Measurements from ENCODE around the gene ANAPC2. TPM values are rescaled to one million over a fixed set of nuclear protein-coding genes. Genes with fewer than 3 reads are reported as not detected.

ANAPC2 gene, protein sequence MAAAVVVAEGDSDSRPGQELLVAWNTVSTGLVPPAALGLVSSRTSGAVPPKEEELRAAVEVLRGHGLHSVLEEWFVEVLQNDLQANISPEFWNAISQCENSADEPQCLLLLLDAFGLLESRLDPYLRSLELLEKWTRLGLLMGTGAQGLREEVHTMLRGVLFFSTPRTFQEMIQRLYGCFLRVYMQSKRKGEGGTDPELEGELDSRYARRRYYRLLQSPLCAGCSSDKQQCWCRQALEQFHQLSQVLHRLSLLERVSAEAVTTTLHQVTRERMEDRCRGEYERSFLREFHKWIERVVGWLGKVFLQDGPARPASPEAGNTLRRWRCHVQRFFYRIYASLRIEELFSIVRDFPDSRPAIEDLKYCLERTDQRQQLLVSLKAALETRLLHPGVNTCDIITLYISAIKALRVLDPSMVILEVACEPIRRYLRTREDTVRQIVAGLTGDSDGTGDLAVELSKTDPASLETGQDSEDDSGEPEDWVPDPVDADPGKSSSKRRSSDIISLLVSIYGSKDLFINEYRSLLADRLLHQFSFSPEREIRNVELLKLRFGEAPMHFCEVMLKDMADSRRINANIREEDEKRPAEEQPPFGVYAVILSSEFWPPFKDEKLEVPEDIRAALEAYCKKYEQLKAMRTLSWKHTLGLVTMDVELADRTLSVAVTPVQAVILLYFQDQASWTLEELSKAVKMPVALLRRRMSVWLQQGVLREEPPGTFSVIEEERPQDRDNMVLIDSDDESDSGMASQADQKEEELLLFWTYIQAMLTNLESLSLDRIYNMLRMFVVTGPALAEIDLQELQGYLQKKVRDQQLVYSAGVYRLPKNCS
- 100 to 1,000 TPM in 2 of 4 donors, 10 to 100 TPM in 2; 37.7 to 118 (median 78.7) TPM for total RNA-seq

DNA sequence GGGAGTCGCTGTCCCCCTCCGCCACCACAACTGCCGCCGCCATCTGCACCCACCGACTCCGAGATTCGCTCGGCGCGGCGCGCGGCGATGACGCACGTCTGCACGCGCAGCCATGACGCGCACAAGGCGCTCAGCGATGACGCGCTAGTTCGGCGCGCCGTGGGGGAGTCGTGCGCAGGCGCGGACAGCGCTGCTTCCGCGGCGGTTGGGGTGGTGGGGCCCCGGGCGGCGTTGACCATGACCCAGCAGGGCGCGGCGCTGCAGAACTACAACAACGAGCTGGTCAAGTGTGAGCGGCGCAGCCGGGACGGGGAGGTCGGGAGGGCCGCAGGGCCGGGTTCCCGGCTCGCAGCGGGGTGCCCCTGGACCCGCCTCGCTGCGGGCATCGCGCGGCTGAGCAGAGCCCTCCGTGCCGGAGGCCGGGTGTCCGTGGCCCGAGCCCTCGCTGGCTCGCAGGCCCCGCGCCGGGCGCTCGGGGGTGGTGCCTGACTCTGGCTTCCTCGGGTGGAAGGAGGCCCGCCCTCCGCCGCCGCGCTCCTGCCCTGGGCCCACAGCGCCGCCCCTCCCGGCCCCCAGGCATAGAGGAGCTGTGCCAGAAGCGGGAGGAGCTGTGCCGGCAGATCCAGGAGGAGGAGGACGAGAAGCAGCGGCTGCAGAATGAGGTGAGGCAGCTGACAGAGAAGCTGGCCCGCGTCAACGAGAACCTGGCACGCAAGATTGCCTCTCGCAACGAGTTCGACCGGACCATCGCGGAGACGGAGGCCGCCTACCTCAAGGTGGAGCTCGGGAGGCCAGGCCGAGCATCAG is at the start of gene ANAPC2, which contains the start of gene SSNA1:
TSS of gene ANAPC2 (minus strand) at position 71 of the 807 bp plus-strand sequence. CDS start at position 43, 28 bp downstream.
TSS of gene SSNA1 (plus strand) at position 187 of the 807 bp plus-strand sequence. CDS start at position 238, 51 bp downstream.
- peaks cover 12 to 56% (median 26%) of the 10 kb centered on the region in 4 donors for H3K4me1 ChIP-seq
- H3K4me3 ChIP-seq: peak within 1 kb of the TSS; percentile 68 to 100 (median 88)
- no peaks in the 10 kb centered on the region for H3K9me3 ChIP-seq
- TF ChIP-seq, protein P1, sequence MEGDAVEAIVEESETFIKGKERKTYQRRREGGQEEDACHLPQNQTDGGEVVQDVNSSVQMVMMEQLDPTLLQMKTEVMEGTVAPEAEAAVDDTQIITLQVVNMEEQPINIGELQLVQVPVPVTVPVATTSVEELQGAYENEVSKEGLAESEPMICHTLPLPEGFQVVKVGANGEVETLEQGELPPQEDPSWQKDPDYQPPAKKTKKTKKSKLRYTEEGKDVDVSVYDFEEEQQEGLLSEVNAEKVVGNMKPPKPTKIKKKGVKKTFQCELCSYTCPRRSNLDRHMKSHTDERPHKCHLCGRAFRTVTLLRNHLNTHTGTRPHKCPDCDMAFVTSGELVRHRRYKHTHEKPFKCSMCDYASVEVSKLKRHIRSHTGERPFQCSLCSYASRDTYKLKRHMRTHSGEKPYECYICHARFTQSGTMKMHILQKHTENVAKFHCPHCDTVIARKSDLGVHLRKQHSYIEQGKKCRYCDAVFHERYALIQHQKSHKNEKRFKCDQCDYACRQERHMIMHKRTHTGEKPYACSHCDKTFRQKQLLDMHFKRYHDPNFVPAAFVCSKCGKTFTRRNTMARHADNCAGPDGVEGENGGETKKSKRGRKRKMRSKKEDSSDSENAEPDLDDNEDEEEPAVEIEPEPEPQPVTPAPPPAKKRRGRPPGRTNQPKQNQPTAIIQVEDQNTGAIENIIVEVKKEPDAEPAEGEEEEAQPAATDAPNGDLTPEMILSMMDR (IDR thresholded peaks at IDR 0.05): peak in 5 of 6 experiments; percentile 8 to 56 (median 47)
- peak; percentile 84 to 85 for TF ChIP-seq POLR2A (IDR thresholded peaks at IDR 0.05)
- no peaks in the 10 kb centered on the region for H3K27me3 ChIP-seq
- H3K36me3 ChIP-seq: peaks cover 0 to 61% (median 0%) of the 10 kb centered on the region in 3 donors
- peak within 1 kb of the TSS; percentile 94 to 100 (median 97) for H3K27ac ChIP-seq
- peak; percentile 92 to 97 (median 96) for DNase-seq

DNA sequence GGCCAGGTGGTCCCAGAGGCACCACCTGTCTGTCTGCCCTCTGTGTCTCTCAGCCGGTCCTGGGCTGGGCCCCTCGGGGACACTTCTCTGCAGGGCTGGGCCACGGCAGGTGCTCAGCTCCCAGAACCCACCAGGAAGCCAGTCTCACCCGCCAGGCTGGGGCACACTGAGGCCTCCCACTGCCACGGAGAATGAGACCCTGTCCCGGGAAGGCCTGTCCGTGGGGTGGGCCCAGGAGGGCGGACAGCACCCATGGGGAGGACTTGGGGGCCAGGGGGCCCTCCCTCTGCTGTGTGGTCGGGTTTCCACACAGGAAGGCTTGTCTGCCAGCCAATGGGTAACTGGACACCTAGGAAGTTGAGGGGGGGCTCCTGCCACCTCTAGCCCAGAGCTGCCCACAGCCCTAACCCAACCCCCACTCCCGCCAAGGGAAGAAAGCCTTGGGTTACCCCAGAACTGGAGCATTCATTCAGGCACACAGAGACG is 48.6 kb upstream of the ANAPC2 start:
- peaks cover 0 to 4% (median 0%) of the 10 kb centered on the region in 4 donors for H3K9me3 ChIP-seq
- no peak for DNase-seq
- peaks cover 8 to 60% (median 24%) of the 10 kb centered on the region in 4 donors for H3K4me1 ChIP-seq
- peaks cover 0 to 4% of the 10 kb centered on the region in 2 donors for H3K27me3 ChIP-seq
- TF ChIP-seq POLR2A (IDR thresholded peaks at IDR 0.05): no peak
- TF ChIP-seq, protein P1 (IDR thresholded peaks at IDR 0.05): no peak
- peak overlapping the region in 2 of 4 donors; percentile 31 to 77 for H3K27ac ChIP-seq
- H3K36me3 ChIP-seq: peaks cover 0 to 2% (median 0%) of the 10 kb centered on the region in 3 donors
- peak overlapping the region in 2 of 4 donors; percentile 21 to 28 for H3K4me3 ChIP-seq

DNA sequence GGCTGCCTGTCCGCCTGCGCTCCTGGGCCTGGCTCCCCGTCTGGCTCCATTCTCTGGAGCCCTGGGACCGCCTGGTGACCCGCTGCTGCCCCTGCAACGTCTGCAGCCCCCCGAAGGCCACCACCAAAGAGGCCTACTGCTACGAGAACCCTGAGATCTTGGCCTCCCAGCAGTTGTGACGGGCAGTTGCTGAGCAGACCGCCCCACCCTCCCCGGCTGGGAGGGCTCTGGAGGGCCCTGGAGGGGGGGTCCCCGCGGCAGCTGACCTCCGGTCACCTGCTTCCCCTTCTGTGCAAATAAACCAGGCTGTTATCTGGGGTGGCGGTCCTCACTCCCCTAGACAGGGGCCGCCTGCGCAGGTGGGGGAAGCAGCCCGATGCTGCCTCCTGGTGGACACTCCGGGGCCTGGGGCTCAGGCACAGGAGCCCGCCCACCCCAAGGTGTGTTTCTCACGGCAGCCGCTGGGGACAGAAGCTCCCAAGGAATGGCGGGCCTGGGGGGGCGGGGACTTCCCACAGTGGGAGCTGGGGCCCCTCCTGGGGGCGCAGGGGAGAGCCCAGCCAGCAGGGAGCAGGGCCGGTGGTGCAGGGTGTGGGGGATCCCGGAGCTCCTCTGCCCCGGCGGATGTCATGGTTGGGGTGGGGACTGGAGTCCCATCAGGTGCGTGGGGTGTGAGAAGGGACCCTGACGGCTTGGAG is 48.0 kb upstream of the ANAPC2 start:
- peak; percentile 92 to 96 (median 92) for DNase-seq
- H3K4me1 ChIP-seq: peaks cover 8 to 64% (median 24%) of the 10 kb centered on the region in 4 donors
- TF ChIP-seq POLR2A (IDR thresholded peaks at IDR 0.05): no peak
- TF ChIP-seq, protein P1 (IDR thresholded peaks at IDR 0.05): peak; percentile 99 to 100 (median 100)
- H3K27me3 ChIP-seq: peaks cover 0 to 4% of the 10 kb centered on the region in 2 donors
- H3K9me3 ChIP-seq: peaks cover 0 to 4% (median 0%) of the 10 kb centered on the region in 4 donors
- H3K36me3 ChIP-seq: no peaks in the 10 kb centered on the region
- H3K27ac ChIP-seq: peak overlapping the region in 2 of 4 donors; percentile 31 to 77
- peak overlapping the region in 3 of 4 donors; percentile 21 to 28 (median 26) for H3K4me3 ChIP-seq

DNA sequence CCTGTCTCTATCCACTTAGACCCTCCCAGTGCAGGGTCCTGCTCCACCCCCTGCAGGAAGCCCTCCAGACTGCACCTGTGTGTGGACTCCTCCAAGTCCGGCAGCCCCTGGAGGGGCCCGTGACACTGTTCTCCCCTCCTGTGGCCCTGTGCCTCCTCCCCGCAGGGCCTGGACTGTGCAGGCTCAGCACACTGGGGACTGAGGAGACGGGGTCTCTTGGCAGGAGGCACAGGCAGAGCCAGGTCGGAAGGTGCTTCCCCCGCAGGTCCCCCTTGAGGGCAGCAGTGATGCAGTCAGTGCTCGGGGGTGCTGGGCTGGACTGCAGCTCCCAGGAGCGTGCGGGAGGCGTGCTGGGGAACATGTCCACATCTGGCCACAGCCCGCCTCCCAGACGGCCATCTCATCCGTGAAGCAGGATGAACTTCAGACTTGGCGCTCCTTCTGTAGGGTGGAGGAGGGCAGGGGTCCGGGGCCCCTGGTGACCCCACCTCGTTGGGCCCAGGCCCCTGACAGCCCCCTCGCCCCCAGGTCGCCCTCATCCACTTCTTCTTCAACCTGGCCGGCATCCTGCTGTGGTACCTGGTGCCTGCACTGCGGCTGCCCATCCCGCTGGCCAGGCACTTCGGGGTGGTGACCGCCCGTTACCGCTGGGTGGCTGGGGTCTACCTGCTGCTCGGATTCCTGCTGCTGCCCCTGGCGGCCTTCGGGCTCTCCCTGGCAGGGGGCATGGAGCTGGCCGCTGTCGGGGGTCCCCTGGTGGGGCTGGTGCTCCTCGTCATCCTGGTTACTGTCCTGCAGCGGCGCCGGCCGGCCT is 47.3 kb upstream of the ANAPC2 start:
- DNase-seq: no peak
- TF ChIP-seq, protein P1 (IDR thresholded peaks at IDR 0.05): no peak
- TF ChIP-seq POLR2A (IDR thresholded peaks at IDR 0.05): no peak
- Histone ChIP-seq H3K27ac (peak overlapping the region in 1 of 4 donors; percentile 25), H3K27me3 (peaks cover 0 to 4% of the 10 kb centered on the region in 2 donors), H3K4me3 (peak overlapping the region in 2 of 4 donors; percentile 21 to 28), H3K4me1 (peaks cover 8 to 72% (median 24%) of the 10 kb centered on the region in 4 donors), H3K36me3 (no peaks in the 10 kb centered on the region), H3K9me3 (peaks cover 0 to 4% (median 0%) of the 10 kb centered on the region in 4 donors)
